ENCODE data around the gene DENND4B.

Gene DENND4B

GRCh38 chr1:153939476-153939875 lies 7.0 kb downstream of the DENND4B start:
- Histone ChIP-seq H3K27ac (no peak overlapping the region), H3K4me3 (no peak overlapping the region)
- DNase-seq (ENCODE audit: low spot score) = no peak
- no peak for TF ChIP-seq CTCF (IDR thresholded peaks at IDR 0.05)

GRCh38 chr1:153938996-153939395 lies 7.5 kb downstream of the DENND4B start:
- H3K27ac ChIP-seq = no peak overlapping the region
- H3K4me3 ChIP-seq = no peak overlapping the region
- TF ChIP-seq CTCF (IDR thresholded peaks at IDR 0.05) = no peak
- DNase-seq (ENCODE audit: low spot score) = peak; percentile 35

DNA sequence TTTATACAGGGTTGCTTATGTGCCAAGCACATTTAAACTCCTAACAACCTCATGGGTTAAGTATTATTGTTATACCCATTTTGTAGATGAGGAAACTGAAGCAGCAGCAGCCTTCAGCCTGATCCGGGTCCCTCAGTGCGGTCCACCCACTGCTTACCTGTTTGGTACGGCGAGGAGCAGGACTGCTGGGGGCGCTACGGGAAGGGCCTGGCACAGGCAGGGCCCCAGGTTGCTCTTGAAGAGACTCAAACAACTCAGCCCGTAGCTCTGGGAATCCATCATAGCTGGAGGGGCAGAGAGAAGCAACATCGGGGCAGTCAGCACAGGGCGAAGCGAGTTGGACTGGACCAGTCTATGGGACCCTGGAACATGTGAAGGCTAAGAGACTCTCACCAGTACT lies 9.2 kb downstream of the DENND4B start:
- no peak for TF ChIP-seq CTCF (IDR thresholded peaks at IDR 0.05)
- no peak overlapping the region for H3K27ac ChIP-seq
- peak; percentile 47 for DNase-seq (ENCODE audit: low spot score)
- H3K4me3 ChIP-seq = no peak overlapping the region

- no peak for TF ChIP-seq CTCF (IDR thresholded peaks at IDR 0.05)
- DNase-seq (ENCODE audit: low spot score) = peak; percentile 36
- Histone ChIP-seq H3K27ac (no peak overlapping the region), H3K4me3 (no peak overlapping the region)
Measured at GRCh38 chr1:153936011-153936802, 10.3 kb downstream of the DENND4B start.

DNA sequence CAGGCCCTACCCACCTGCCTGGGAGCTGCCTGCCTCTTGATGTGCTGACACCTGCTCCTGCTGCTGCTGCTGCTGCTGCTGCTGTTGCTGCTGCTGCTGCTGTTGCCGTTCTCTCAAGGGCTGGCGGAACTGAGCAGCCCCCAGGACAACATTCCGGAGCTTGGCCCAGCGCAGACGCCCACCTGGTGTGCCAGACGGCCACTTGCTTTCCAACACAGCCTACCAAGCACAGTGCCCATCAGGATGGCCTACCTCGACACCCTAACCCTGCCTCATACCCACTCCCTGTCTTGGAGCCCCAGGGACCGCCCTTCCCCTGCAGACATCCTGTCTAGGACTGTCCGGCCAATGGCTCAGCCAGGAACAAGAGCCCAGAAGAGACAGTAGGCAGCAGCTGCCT lies 11.8 kb downstream of the DENND4B start:
- H3K4me3 ChIP-seq = no peak overlapping the region
- TF ChIP-seq CTCF (IDR thresholded peaks at IDR 0.05) = no peak
- H3K27ac ChIP-seq = no peak overlapping the region
- no peak for DNase-seq (ENCODE audit: low spot score)

- no peak for DNase-seq (ENCODE audit: low spot score)
Measured at GRCh38 chr1:153933955-153934354, 12.6 kb downstream of the DENND4B start.

More at GRCh38 chr1:153933955-153934354, 12.6 kb downstream of the DENND4B start:
- TF ChIP-seq CTCF (IDR thresholded peaks at IDR 0.05) = no peak
- H3K4me3 ChIP-seq = no peak overlapping the region
- H3K27ac ChIP-seq = no peak overlapping the region
